ENCODE results near the gene CARS2. TPM values are rescaled to one million over a fixed set of nuclear protein-coding genes. Genes with fewer than 3 reads are reported as not detected.

CARS2 gene
- total and polyA plus RNA-seq, 5 donors from 2014 or later, result 23.1 to 71.4 (median 35.2) TPM

DNA sequence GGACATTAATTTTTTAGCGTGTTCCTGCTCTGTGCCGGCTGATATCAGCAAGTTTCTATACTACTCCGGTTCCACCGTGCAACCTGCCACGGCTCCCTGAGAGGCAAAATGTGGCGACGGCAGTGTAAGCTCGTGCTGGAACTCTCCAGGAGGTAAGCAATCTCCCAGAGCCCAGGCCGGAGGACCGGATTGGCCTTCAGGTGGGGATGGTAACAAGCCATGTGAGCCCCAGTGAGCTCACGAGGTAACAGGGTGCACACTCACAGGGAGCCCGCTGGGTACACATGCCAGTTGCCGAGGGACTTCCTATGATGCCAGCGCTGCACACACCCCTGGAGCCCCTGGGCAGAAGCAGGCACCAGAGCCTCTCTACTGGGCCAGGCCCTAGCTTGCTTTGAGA is 52.1 kb downstream of the CARS2 start:
- H3K9me3 ChIP-seq (ENCODE audit: control insufficient read depth in 2 of 2, low read length in 2 of 2), result no peaks in the 10 kb centered on the region
- H3K4me1 ChIP-seq (ENCODE audit: control insufficient read depth, insufficient read depth, low read length, poor library complexity, severe bottlenecking), result peaks cover 11% of the 10 kb centered on the region
- Mint-ChIP-seq H3K4me1 (peaks cover 8 to 28% (median 17%) of the 10 kb centered on the region in 4 donors), H3K9me3 (no peaks in the 10 kb centered on the region), H3K4me3 (no peak overlapping the region), H3K27ac (no peak overlapping the region), H3K27me3 (no peaks in the 10 kb centered on the region), H3K36me3 (peaks cover 12% of the 10 kb centered on the region)
- no peak overlapping the region for H3K27ac ChIP-seq (ENCODE audit: insufficient read depth, low read length, poor library complexity, severe bottlenecking)
- H3K27me3 ChIP-seq (ENCODE audit: control insufficient read depth, insufficient read depth, low read length), result no peaks in the 10 kb centered on the region
- no peak for ATAC-seq (ENCODE audit: low read depth in 2 of 2)
- peaks cover 48% of the 10 kb centered on the region for H3K36me3 ChIP-seq (ENCODE audit: control insufficient read depth, insufficient read depth, low read length)
- no peak overlapping the region for H3K4me3 ChIP-seq (ENCODE audit: low read depth, low read length)
- no peak for DNase-seq

DNA sequence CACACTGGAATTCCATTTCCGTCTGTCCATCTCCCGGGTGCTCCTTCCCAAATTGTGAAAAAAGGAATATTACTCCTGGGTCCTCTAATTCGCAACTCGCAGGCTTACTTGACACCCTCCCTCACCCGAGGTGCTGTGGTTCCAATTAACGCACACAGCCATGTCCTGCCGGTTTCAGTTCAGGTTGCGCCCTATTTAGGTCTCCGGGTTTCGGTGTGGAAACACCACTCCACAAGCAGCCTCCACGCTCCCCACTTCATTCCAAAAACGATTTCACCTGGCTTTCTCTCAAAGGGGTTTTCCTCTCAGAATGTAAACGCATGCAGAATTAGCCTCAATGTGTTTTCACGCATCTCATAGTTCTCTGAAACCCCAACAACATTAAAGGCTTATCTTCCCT is 52.6 kb downstream of the CARS2 start:
- ATAC-seq (ENCODE audit: low read depth in 2 of 2) (no peak), DNase-seq (no peak)
- no peak overlapping the region for H3K27ac ChIP-seq (ENCODE audit: insufficient read depth, low read length, poor library complexity, severe bottlenecking)
- Mint-ChIP-seq H3K27ac (peak overlapping the region in 1 of 3 donors; percentile 67), H3K36me3 (peaks cover 12% of the 10 kb centered on the region), H3K9me3 (no peaks in the 10 kb centered on the region), H3K4me3 (no peak overlapping the region), H3K4me1 (peaks cover 4 to 22% (median 12%) of the 10 kb centered on the region in 4 donors), H3K27me3 (no peaks in the 10 kb centered on the region)
- H3K27me3 ChIP-seq (ENCODE audit: control insufficient read depth, insufficient read depth, low read length), result no peaks in the 10 kb centered on the region
- no peak overlapping the region for H3K4me3 ChIP-seq (ENCODE audit: low read depth, low read length)
- no peaks in the 10 kb centered on the region for H3K9me3 ChIP-seq (ENCODE audit: control insufficient read depth in 2 of 2, low read length in 2 of 2)
- peaks cover 7% of the 10 kb centered on the region for H3K4me1 ChIP-seq (ENCODE audit: control insufficient read depth, insufficient read depth, low read length, poor library complexity, severe bottlenecking)
- peaks cover 48% of the 10 kb centered on the region for H3K36me3 ChIP-seq (ENCODE audit: control insufficient read depth, insufficient read depth, low read length)

DNA sequence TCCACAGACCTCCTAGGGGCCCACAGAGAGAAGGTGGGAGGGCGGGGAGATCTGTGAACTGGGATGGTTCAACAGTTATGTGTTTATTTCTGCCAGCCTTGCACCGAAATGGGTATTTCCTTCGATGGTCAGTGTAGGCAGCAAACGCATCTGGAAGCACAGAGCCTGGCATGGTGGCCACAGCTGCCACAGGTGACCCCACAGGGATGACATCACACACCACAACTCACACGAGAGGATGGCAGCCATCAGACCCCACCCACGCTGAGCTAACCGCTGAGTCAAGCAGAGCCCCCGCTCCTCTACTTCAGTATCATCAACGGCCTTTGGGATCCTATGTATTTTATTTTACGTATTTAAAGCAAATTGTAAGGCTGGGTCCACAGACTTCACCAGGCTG is 53.2 kb downstream of the CARS2 start:
- H3K4me1 ChIP-seq (ENCODE audit: control insufficient read depth, insufficient read depth, low read length, poor library complexity, severe bottlenecking), result peaks cover 2% of the 10 kb centered on the region
- no peaks in the 10 kb centered on the region for H3K9me3 Mint-ChIP-seq
- H3K4me3 ChIP-seq (ENCODE audit: low read depth, low read length), result no peak overlapping the region
- ATAC-seq (ENCODE audit: low read depth in 2 of 2) (no peak), DNase-seq (no peak)
- no peak overlapping the region for H3K4me3 Mint-ChIP-seq
- H3K36me3 Mint-ChIP-seq, result peaks cover 17% of the 10 kb centered on the region
- H3K27me3 Mint-ChIP-seq, result no peaks in the 10 kb centered on the region
- no peaks in the 10 kb centered on the region for H3K27me3 ChIP-seq (ENCODE audit: control insufficient read depth, insufficient read depth, low read length)
- H3K9me3 ChIP-seq (ENCODE audit: control insufficient read depth in 2 of 2, low read length in 2 of 2), result no peaks in the 10 kb centered on the region
- no peak overlapping the region for H3K27ac Mint-ChIP-seq
- peaks cover 0 to 17% (median 7%) of the 10 kb centered on the region in 4 donors for H3K4me1 Mint-ChIP-seq
- H3K27ac ChIP-seq (ENCODE audit: insufficient read depth, low read length, poor library complexity, severe bottlenecking), result no peak overlapping the region
- H3K36me3 ChIP-seq (ENCODE audit: control insufficient read depth, insufficient read depth, low read length), result peaks cover 46% of the 10 kb centered on the region

- Histone ChIP-seq H3K4me3 (ENCODE audit: low read depth, low read length) (no peak overlapping the region), H3K27me3 (ENCODE audit: control insufficient read depth, insufficient read depth, low read length) (no peaks in the 10 kb centered on the region), H3K36me3 (ENCODE audit: control insufficient read depth, insufficient read depth, low read length) (peaks cover 41% of the 10 kb centered on the region), H3K4me1 (ENCODE audit: control insufficient read depth, insufficient read depth, low read length, poor library complexity, severe bottlenecking) (no peaks in the 10 kb centered on the region), H3K27ac (ENCODE audit: insufficient read depth, low read length, poor library complexity, severe bottlenecking) (no peak overlapping the region), H3K9me3 (ENCODE audit: control insufficient read depth in 2 of 2, low read length in 2 of 2) (no peaks in the 10 kb centered on the region)
- Mint-ChIP-seq H3K4me1 (peaks cover 0 to 13% (median 2%) of the 10 kb centered on the region in 4 donors), H3K4me3 (no peak overlapping the region), H3K27ac (no peak overlapping the region), H3K9me3 (no peaks in the 10 kb centered on the region), H3K27me3 (no peaks in the 10 kb centered on the region), H3K36me3 (peaks cover 18% of the 10 kb centered on the region)
- ATAC-seq (ENCODE audit: low read depth in 2 of 2), result no peak
- no peak for DNase-seq
These were observed 53.6 kb downstream of the CARS2 start for GRCh38 chr13:110652231-110652730.

DNA sequence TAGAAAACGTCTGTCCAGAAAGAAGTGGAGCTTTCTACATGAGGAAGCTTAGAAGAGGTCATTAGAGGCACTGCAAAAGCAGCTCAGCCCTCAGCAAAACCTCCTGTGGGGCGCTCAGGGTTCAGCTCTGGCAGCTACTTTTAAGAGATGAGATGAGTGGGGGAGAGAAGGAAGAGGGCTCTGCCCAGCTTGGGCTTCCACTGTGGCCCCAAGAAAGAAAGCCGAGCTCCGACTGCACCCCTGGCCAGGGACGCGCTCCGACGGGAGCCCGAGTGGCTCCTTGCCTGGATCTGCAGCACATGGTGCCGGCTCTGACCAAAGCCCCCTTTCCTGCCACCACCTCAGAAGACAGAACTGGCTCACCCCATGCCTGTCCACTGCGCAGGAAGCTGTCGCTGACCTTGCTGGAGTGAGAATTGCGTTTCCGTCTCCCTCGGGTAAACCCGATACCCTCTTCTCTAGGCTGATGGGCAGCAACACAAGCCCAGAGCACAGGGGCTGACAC is 54.1 kb downstream of the CARS2 start:
- H3K27me3 ChIP-seq (ENCODE audit: control insufficient read depth, insufficient read depth, low read length), result no peaks in the 10 kb centered on the region
- no peak overlapping the region for H3K27ac ChIP-seq (ENCODE audit: insufficient read depth, low read length, poor library complexity, severe bottlenecking)
- no peaks in the 10 kb centered on the region for H3K9me3 Mint-ChIP-seq
- no peaks in the 10 kb centered on the region for H3K4me1 ChIP-seq (ENCODE audit: control insufficient read depth, insufficient read depth, low read length, poor library complexity, severe bottlenecking)
- peaks cover 18% of the 10 kb centered on the region for H3K36me3 Mint-ChIP-seq
- no peak for ATAC-seq (ENCODE audit: low read depth in 2 of 2)
- H3K4me3 ChIP-seq (ENCODE audit: low read depth, low read length), result no peak overlapping the region
- no peaks in the 10 kb centered on the region for H3K9me3 ChIP-seq (ENCODE audit: control insufficient read depth in 2 of 2, low read length in 2 of 2)
- DNase-seq, result no peak
- H3K4me1 Mint-ChIP-seq, result peaks cover 0 to 11% (median 2%) of the 10 kb centered on the region in 4 donors
- peak overlapping the region in 2 of 3 donors; percentile 57 to 62 for H3K27ac Mint-ChIP-seq
- peaks cover 41% of the 10 kb centered on the region for H3K36me3 ChIP-seq (ENCODE audit: control insufficient read depth, insufficient read depth, low read length)
- no peak overlapping the region for H3K4me3 Mint-ChIP-seq
- no peaks in the 10 kb centered on the region for H3K27me3 Mint-ChIP-seq

- H3K27me3 Mint-ChIP-seq, result no peaks in the 10 kb centered on the region
- no peak overlapping the region for H3K4me3 Mint-ChIP-seq
- Histone ChIP-seq H3K27me3 (ENCODE audit: control insufficient read depth, insufficient read depth, low read length) (no peaks in the 10 kb centered on the region), H3K36me3 (ENCODE audit: control insufficient read depth, insufficient read depth, low read length) (peaks cover 40% of the 10 kb centered on the region), H3K4me3 (ENCODE audit: low read depth, low read length) (no peak overlapping the region), H3K9me3 (ENCODE audit: control insufficient read depth in 2 of 2, low read length in 2 of 2) (no peaks in the 10 kb centered on the region), H3K27ac (ENCODE audit: insufficient read depth, low read length, poor library complexity, severe bottlenecking) (no peak overlapping the region), H3K4me1 (ENCODE audit: control insufficient read depth, insufficient read depth, low read length, poor library complexity, severe bottlenecking) (no peaks in the 10 kb centered on the region)
- peak overlapping the region in 2 of 3 donors; percentile 57 to 62 for H3K27ac Mint-ChIP-seq
- H3K9me3 Mint-ChIP-seq, result no peaks in the 10 kb centered on the region
- H3K36me3 Mint-ChIP-seq, result peaks cover 18% of the 10 kb centered on the region
- DNase-seq (no peak), ATAC-seq (ENCODE audit: low read depth in 2 of 2) (no peak)
- H3K4me1 Mint-ChIP-seq, result peaks cover 0 to 8% (median 1%) of the 10 kb centered on the region in 4 donors
These were observed 54.6 kb downstream of the CARS2 start for GRCh38 chr13:110651271-110651670.

DNA sequence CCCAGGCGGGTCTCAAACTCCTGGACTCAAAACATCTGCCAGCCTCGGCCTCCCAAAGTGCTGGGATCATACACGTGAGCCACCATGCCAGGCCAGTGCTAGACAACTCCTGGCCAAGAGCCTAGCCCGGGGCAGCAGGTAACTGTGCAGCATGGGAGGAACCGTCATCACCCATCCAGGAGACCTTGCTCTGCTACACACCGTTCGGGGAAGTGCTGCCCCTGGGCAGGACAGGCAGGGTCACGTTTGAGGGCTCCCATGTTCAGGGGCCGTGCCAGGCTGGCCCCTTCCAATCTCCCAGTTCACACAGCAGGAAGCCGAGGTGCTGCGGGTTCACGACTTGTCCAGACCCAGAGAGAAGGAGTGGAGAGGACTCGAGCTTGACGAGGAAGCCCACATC is 55.5 kb downstream of the CARS2 start:
- Mint-ChIP-seq H3K4me3 (no peak overlapping the region), H3K9me3 (no peaks in the 10 kb centered on the region), H3K27me3 (no peaks in the 10 kb centered on the region), H3K4me1 (peaks cover 0 to 5% (median 0%) of the 10 kb centered on the region in 4 donors), H3K36me3 (peaks cover 15% of the 10 kb centered on the region), H3K27ac (no peak overlapping the region)
- no peak overlapping the region for H3K27ac ChIP-seq (ENCODE audit: insufficient read depth, low read length, poor library complexity, severe bottlenecking)
- no peaks in the 10 kb centered on the region for H3K27me3 ChIP-seq (ENCODE audit: control insufficient read depth, insufficient read depth, low read length)
- no peak for ATAC-seq (ENCODE audit: low read depth in 2 of 2)
- no peaks in the 10 kb centered on the region for H3K4me1 ChIP-seq (ENCODE audit: control insufficient read depth, insufficient read depth, low read length, poor library complexity, severe bottlenecking)
- H3K9me3 ChIP-seq (ENCODE audit: control insufficient read depth in 2 of 2, low read length in 2 of 2), result no peaks in the 10 kb centered on the region
- peaks cover 39% of the 10 kb centered on the region for H3K36me3 ChIP-seq (ENCODE audit: control insufficient read depth, insufficient read depth, low read length)
- no peak for DNase-seq
- no peak overlapping the region for H3K4me3 ChIP-seq (ENCODE audit: low read depth, low read length)

GRCh38 chr13:110649551-110649950 is 56.4 kb downstream of the CARS2 start:
- ATAC-seq (ENCODE audit: low read depth in 2 of 2) (no peak), DNase-seq (no peak)
- Mint-ChIP-seq H3K9me3 (no peaks in the 10 kb centered on the region), H3K27ac (peak overlapping the region in 1 of 3 donors; percentile 31), H3K4me1 (peaks cover 0 to 5% (median 0%) of the 10 kb centered on the region in 4 donors), H3K36me3 (peaks cover 11% of the 10 kb centered on the region), H3K27me3 (no peaks in the 10 kb centered on the region), H3K4me3 (no peak overlapping the region)
- Histone ChIP-seq H3K27ac (ENCODE audit: insufficient read depth, low read length, poor library complexity, severe bottlenecking) (no peak overlapping the region), H3K36me3 (ENCODE audit: control insufficient read depth, insufficient read depth, low read length) (peaks cover 35% of the 10 kb centered on the region), H3K4me1 (ENCODE audit: control insufficient read depth, insufficient read depth, low read length, poor library complexity, severe bottlenecking) (no peaks in the 10 kb centered on the region), H3K27me3 (ENCODE audit: control insufficient read depth, insufficient read depth, low read length) (no peaks in the 10 kb centered on the region), H3K4me3 (ENCODE audit: low read depth, low read length) (no peak overlapping the region), H3K9me3 (ENCODE audit: control insufficient read depth in 2 of 2, low read length in 2 of 2) (no peaks in the 10 kb centered on the region)

All from CD4-positive, CD25-positive, alpha-beta regulatory T cell (primary cell).